GM12875 (cell line): ENCODE data around the gene GAS7.

Experiments used
- H3K4me3 ChIP-seq: one replicate; pipeline ENCODE4 v1.5.1; 2011; ENCODE audit warnings: low read depth, low read length, control low read depth
- TF ChIP-seq, protein P1 (sequence below): IDR thresholded peaks from 2 replicates; pipeline ENCODE4 v1.5.1; 2011; ENCODE audit warnings: low read depth, mild to moderate bottlenecking, control low read depth, inconsistent platforms, low read length, moderate library complexity, borderline replicate concordance; ENCODE audit not compliant: insufficient read depth

Gene GAS7

DNA sequence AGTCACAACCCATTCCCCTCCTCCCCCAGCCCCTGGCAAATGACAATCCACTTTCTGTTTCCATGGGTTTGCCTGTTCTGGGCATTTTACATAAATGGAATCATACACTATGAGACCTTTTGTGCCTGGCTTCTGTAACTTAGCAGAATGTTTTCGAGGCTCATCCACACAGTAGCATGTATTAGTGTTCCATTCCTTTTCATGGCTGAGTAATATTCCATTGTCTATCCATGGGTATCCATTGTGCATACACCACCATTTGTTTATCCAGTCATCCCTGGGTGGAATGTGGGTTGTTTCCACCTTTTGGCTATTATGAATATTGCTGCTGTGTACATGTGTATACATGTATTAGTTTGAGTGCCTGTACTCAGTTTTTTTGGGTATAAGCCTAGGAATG is 259.6 kb downstream of the GAS7 start:
- no peak overlapping the region for H3K4me3 ChIP-seq
- TF ChIP-seq, protein P1, sequence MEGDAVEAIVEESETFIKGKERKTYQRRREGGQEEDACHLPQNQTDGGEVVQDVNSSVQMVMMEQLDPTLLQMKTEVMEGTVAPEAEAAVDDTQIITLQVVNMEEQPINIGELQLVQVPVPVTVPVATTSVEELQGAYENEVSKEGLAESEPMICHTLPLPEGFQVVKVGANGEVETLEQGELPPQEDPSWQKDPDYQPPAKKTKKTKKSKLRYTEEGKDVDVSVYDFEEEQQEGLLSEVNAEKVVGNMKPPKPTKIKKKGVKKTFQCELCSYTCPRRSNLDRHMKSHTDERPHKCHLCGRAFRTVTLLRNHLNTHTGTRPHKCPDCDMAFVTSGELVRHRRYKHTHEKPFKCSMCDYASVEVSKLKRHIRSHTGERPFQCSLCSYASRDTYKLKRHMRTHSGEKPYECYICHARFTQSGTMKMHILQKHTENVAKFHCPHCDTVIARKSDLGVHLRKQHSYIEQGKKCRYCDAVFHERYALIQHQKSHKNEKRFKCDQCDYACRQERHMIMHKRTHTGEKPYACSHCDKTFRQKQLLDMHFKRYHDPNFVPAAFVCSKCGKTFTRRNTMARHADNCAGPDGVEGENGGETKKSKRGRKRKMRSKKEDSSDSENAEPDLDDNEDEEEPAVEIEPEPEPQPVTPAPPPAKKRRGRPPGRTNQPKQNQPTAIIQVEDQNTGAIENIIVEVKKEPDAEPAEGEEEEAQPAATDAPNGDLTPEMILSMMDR = no peak

DNA sequence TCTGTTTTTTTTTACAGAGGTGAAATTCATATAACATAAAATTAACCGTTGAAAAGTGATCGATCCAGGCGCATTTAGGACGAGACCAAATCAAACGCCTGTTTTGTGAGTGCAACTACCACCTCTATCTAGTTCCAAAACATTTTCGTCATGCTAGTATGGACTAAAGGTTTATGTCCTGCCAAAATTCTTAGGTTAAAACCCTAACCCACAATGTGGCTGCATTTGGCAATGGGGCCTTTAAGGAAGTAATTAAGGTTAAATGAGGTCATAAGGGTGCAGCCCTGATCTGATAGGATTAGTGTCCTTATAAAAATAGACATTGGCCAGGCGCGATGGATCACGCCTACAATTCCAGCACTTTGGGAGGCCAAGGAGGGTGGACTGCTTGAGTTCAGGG is 260.5 kb downstream of the GAS7 start:
- H3K4me3 ChIP-seq = no peak overlapping the region
- TF ChIP-seq, protein P1 = no peak

DNA sequence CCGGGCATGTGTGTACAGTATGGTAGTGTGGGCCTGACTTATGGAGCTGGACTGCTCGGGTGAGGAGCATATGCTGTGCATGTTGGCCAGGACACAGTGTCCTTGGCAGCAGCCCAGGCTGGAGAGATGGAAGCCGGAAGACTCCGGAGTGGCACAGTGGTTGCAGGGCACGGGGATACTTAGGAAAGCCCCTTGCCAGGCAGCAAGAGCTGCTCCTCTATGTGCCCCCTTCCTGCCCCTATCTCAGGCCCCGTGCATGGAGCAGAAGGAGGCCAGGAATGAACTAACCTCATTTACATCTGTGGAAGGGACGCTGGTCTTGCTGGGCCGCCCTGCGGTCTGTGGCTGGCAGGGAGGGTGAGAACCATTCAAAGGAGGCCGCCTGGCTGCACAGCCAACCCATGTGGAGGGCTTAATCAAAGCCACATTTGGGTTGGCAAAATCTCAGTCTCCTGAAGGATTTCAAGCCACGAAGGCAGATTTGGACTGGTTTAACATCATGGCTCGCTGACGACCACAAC is 261.1 kb downstream of the GAS7 start:
- TF ChIP-seq, protein P1 = no peak
- H3K4me3 ChIP-seq = no peak overlapping the region

DNA sequence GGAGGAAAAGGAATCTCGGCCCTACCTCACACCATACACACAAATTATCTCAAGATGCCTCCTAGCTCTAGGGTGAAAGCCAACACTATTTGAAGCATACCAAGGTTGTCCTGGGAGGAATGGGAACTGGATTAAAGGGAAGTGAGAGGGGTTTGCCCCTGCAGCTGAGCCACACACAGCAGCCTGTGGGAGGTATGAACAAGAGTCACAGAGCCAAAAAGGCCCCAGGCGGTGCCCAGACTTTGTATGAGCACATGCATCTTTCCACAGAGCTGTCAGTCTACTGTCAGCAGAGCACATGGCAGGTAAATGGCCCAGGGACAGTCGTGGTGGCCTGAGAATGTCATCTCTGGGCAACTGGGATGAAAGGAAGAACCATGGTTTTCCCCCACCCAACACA is 262.3 kb downstream of the GAS7 start:
- TF ChIP-seq, protein P1 = no peak
- no peak overlapping the region for H3K4me3 ChIP-seq

DNA sequence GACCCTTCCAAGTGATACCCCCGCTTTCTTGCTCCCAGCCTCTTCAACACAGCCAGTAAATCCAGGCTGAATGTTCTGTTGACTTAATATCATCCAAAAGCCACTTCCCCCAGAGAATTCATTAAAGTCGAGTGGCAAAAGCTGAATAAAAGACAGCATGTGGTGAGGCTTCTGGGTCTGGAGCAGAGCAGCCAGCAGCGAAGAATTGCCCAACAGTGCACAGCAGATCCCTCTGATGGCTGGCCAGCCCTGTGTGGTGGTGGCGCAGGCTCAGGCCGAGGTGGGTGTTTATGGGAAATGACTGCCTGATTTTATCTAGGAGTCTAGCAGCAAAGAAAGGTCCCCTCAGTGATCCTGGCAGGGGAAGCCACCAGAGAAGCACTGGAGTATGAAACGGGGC is 263.0 kb downstream of the GAS7 start:
- TF ChIP-seq, protein P1 = no peak
- no peak overlapping the region for H3K4me3 ChIP-seq

DNA sequence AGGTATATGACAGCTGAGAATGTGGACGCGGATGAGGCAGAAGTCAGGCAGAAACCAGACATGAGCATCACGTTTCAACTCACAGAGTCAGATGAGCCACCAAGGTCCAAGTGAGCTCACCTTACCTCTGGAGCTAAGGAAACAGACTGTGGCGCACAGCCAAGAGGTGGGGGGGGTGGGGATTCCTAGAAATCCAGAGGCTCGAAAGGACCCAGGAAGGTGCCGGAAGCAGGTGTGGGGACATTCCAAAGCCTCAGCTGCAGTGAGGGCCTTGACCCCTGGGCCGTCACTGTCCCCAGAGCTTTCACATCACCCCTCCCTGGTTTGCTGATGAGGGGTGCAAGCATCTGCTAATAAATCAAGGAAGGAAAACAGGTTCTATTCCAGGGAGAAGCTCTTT is 264.1 kb downstream of the GAS7 start:
- no peak overlapping the region for H3K4me3 ChIP-seq
- TF ChIP-seq, protein P1 = no peak

DNA sequence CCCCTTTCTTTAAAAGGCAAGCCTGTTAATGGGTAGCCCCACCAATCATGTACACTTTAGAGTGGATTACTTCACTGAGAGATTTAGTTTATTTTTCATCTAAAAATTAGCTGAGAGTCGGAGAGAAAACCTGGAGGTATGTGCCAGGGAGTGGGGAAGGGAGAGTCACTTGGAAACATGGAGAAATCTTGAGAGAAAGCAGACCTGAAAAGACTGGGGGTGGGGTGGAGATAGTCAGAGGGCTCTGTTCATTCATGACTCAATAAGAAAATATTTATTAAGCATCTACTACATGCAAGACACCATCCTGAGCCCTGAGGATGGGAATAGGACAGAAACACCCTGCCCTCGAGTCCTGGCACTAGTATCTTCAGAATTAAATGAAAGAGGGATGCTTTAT is 265.9 kb downstream of the GAS7 start:
- TF ChIP-seq, protein P1 = no peak

More for the DNA sequence above, 265.9 kb downstream of the GAS7 start:
- H3K4me3 ChIP-seq = no peak overlapping the region
